ENCODE data around the gene OSMR. TPM values are rescaled to one million over a fixed set of nuclear protein-coding genes. Genes with fewer than 3 reads are reported as not detected.

OSMR gene
- total and polyA plus RNA-seq, 2 donors (not counting 1 experiment from before 2014, with no cell fraction given) = not detected

DNA sequence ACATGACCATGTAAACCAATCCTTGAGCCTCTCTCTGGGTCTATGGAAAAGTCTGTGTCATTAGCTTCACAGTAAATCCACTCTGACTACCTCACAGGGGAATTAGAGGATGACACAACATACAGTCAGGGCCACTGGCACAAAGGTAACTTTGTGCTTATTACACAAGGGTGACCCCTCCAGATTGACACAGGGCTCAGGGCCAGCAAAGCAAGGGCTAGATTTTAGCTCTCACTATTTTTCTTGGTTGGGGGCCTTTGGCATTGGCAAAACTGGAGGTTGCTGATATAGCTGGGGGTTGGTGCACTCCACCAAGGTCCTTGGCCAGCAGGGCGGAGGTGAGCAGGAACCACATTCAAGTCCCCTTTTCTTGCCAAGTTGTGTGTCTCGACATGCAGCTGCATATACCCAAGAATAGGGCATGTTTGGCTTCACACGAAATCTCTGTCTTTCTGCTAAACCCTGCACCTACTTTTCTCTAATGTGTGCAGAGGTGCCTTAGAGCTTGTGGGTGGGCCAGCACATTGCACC lies 15.2 kb upstream of the OSMR start:
- 69% methylated on average over 3 of the region's 3 CpGs for WGBS (ENCODE audit: insufficient coverage)
- Mint-ChIP-seq H3K27ac (no peak overlapping the region), H3K4me1 (no peaks in the 10 kb centered on the region), H3K9me3 (ENCODE audit: insufficient read depth) (no peaks in the 10 kb centered on the region), H3K4me3 (no peak overlapping the region), H3K27me3 (peaks cover 21% of the 10 kb centered on the region)
- TF ChIP-seq EZH2 (IDR thresholded peaks at IDR 0.05; ENCODE audit: borderline replicate concordance, insufficient read depth, low read depth, low read length, poor library complexity, severe bottlenecking) = no peak
- TF ChIP-seq, protein P1, sequence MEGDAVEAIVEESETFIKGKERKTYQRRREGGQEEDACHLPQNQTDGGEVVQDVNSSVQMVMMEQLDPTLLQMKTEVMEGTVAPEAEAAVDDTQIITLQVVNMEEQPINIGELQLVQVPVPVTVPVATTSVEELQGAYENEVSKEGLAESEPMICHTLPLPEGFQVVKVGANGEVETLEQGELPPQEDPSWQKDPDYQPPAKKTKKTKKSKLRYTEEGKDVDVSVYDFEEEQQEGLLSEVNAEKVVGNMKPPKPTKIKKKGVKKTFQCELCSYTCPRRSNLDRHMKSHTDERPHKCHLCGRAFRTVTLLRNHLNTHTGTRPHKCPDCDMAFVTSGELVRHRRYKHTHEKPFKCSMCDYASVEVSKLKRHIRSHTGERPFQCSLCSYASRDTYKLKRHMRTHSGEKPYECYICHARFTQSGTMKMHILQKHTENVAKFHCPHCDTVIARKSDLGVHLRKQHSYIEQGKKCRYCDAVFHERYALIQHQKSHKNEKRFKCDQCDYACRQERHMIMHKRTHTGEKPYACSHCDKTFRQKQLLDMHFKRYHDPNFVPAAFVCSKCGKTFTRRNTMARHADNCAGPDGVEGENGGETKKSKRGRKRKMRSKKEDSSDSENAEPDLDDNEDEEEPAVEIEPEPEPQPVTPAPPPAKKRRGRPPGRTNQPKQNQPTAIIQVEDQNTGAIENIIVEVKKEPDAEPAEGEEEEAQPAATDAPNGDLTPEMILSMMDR (IDR thresholded peaks at IDR 0.05) = no peak
- Histone ChIP-seq H3K4me1 (ENCODE audit: control insufficient read depth in 2 of 2, insufficient read depth in 2 of 2, low read length in 2 of 2) (no peaks in the 10 kb centered on the region), H3K4me2 (replicated peaks; ENCODE audit: low read depth, low read length, poor library complexity, severe bottlenecking) (no peak overlapping the region), H4K20me1 (ENCODE audit: control insufficient read depth, insufficient read depth, low read length, poor library complexity, severe bottlenecking) (no peaks in the 10 kb centered on the region), H3K4me3 (ENCODE audit: control extremely low read depth in 1 of 5, extremely low read depth in 1 of 5, insufficient read depth in 1 of 5, low read depth in 2 of 5, low read length in 4 of 5) (no peak overlapping the region), H3K9ac (ENCODE audit: low read length) (no peak overlapping the region), H3K36me3 (replicated peaks in 1 of 2; ENCODE audit: control extremely low read depth in 1 of 2, control insufficient read depth in 1 of 2, extremely low read depth in 1 of 2, insufficient read depth in 2 of 2, low read length in 1 of 2) (no peaks in the 10 kb centered on the region), H3K27ac (ENCODE audit: low read length in 2 of 2) (no peak overlapping the region), H3K27me3 (replicated peaks in 1 of 4; ENCODE audit: control extremely low read depth in 1 of 4, control insufficient read depth in 3 of 4, insufficient read depth in 4 of 4, low read length in 3 of 4) (no peaks in the 10 kb centered on the region), H3K79me2 (ENCODE audit: control insufficient read depth, insufficient read depth, low read length) (no peaks in the 10 kb centered on the region), H3K9me3 (ENCODE audit: control extremely low read depth in 1 of 3, control insufficient read depth in 2 of 3, insufficient read depth in 1 of 3, low read length in 2 of 3) (no peaks in the 10 kb centered on the region), H2AFZ (ENCODE audit: insufficient read depth, low read depth, low read length, poor library complexity, severe bottlenecking) (no peak overlapping the region)
- ChIA-PET POLR2A (no interaction called here), CTCF (no interaction called here)
- no peak for ATAC-seq (ENCODE audit: low read depth)
- intact Hi-C loops (cut with micrococcal nuclease) = no loop called here
- no peak for DNase-seq

DNA sequence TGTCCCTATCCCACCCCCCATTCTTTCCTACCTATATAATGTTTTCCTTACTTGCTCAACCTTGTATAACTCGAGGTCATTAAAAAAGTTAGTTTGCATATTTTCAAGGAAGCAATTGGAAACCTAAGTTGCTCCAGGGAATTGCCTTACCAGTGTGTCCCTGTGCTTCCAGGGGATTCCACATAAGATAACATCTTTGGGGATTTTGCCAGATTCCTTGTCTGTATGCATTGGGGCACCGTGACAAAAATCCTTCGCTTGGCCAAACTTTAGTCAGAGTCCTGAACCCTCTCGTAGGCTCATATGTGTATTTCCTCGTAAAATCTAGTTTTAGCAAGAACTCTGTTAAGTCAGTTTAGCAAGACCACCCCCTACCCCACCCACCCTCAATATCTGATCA lies 14.7 kb upstream of the OSMR start:
- Histone ChIP-seq H2AFZ (ENCODE audit: insufficient read depth, low read depth, low read length, poor library complexity, severe bottlenecking) (no peak overlapping the region), H3K9me3 (ENCODE audit: control extremely low read depth in 1 of 3, control insufficient read depth in 2 of 3, insufficient read depth in 1 of 3, low read length in 2 of 3) (no peaks in the 10 kb centered on the region), H3K4me1 (ENCODE audit: control insufficient read depth in 2 of 2, insufficient read depth in 2 of 2, low read length in 2 of 2) (no peaks in the 10 kb centered on the region), H3K36me3 (replicated peaks in 1 of 2; ENCODE audit: control extremely low read depth in 1 of 2, control insufficient read depth in 1 of 2, extremely low read depth in 1 of 2, insufficient read depth in 2 of 2, low read length in 1 of 2) (no peaks in the 10 kb centered on the region), H3K27me3 (replicated peaks in 1 of 4; ENCODE audit: control extremely low read depth in 1 of 4, control insufficient read depth in 3 of 4, insufficient read depth in 4 of 4, low read length in 3 of 4) (no peaks in the 10 kb centered on the region), H3K27ac (ENCODE audit: low read length in 2 of 2) (no peak overlapping the region), H4K20me1 (ENCODE audit: control insufficient read depth, insufficient read depth, low read length, poor library complexity, severe bottlenecking) (no peaks in the 10 kb centered on the region), H3K4me3 (ENCODE audit: control extremely low read depth in 1 of 5, extremely low read depth in 1 of 5, insufficient read depth in 1 of 5, low read depth in 2 of 5, low read length in 4 of 5) (no peak overlapping the region), H3K4me2 (replicated peaks; ENCODE audit: low read depth, low read length, poor library complexity, severe bottlenecking) (no peak overlapping the region), H3K79me2 (ENCODE audit: control insufficient read depth, insufficient read depth, low read length) (no peaks in the 10 kb centered on the region), H3K9ac (ENCODE audit: low read length) (no peak overlapping the region)
- ATAC-seq (ENCODE audit: low read depth) (no peak), DNase-seq (no peak)
- no peak for TF ChIP-seq EZH2 (IDR thresholded peaks at IDR 0.05; ENCODE audit: borderline replicate concordance, insufficient read depth, low read depth, low read length, poor library complexity, severe bottlenecking)
- TF ChIP-seq, protein P1 (IDR thresholded peaks at IDR 0.05) = no peak
- intact Hi-C loops (cut with micrococcal nuclease) = no loop called here
- WGBS (ENCODE audit: insufficient coverage) = 82% methylated on average over 4 of the region's 5 CpGs
- POLR2A ChIA-PET = no interaction called here
- Mint-ChIP-seq H3K9me3 (ENCODE audit: insufficient read depth) (no peaks in the 10 kb centered on the region), H3K27me3 (peaks cover 26% of the 10 kb centered on the region), H3K4me3 (no peak overlapping the region), H3K4me1 (no peaks in the 10 kb centered on the region), H3K27ac (no peak overlapping the region)
- CTCF ChIA-PET = no interaction called here
